Measurements from ENCODE around the gene PWWP2B. TPM values are rescaled to one million over a fixed set of nuclear protein-coding genes. Genes with fewer than 3 reads are reported as not detected.
A peak's percentile ranks its signal among the peaks of the same experiment; 100 is the strongest.

Gene PWWP2B
- total and polyA plus RNA-seq, 2 of the 8 experiments (the other 6 are each of a cell fraction or from before 2014, with no cell fraction given): 5.3 to 10.8 TPM

GRCh38 chr10:132430231-132430743 lies 33.3 kb downstream of the PWWP2B start:
- no peak overlapping the region for H3K9ac ChIP-seq (replicated peaks in 1 of 4; ENCODE audit: extremely low read depth in 1 of 4, low read depth in 3 of 4, low read length in 3 of 4)
- TF ChIP-seq RFX5 (IDR thresholded peaks at IDR 0.05; ENCODE audit: borderline replicate concordance, low read depth, low read length) (no peak), NRF1 (IDR thresholded peaks at IDR 0.05; ENCODE audit: low read depth, low read length) (no peak)

More at GRCh38 chr10:132430231-132430743, 33.3 kb downstream of the PWWP2B start:
- Histone ChIP-seq H2AK5ac (ENCODE audit: low read depth, low read length) (peak overlapping the region; percentile 68; the same call in 1 of the 2 replicates), H3K4me1 (replicated peaks in 1 of 4; ENCODE audit: control insufficient read depth in 3 of 4, insufficient read depth in 4 of 4, low read length in 3 of 4) (peaks cover 0 to 11% (median 1%) of the 10 kb centered on the region in 4 experiments; a peak in 4 of 7 replicates), H4K20me1 (replicated peaks in 1 of 2; ENCODE audit: control insufficient read depth in 1 of 2, insufficient read depth in 2 of 2, low read length in 2 of 2) (peaks cover 0 to 13% of the 10 kb centered on the region in 2 experiments), H2BK15ac (ENCODE audit: low read length) (peak overlapping the region; percentile 66; the same call in 1 of the 2 replicates), H3K9me3 (ENCODE audit: insufficient read depth in 2 of 2, low read depth in 1 of 2, low read length in 1 of 2) (peaks cover 0 to 3% of the 10 kb centered on the region in 2 experiments; a peak in 1 of 4 replicates), H3K14ac (ENCODE audit: insufficient read length) (no peak overlapping the region), H3K4me2 (ENCODE audit: insufficient read depth in 1 of 2, low read depth in 2 of 2, low read length in 2 of 2) (no peak overlapping the region), H3K79me2 (ENCODE audit: control insufficient read depth in 1 of 2, insufficient read depth in 2 of 2, low read length in 2 of 2) (no peaks in the 10 kb centered on the region), H2AFZ (ENCODE audit: low read length) (no peak overlapping the region), H3K23ac (ENCODE audit: insufficient read length) (no peak overlapping the region), H3K4me3 (ENCODE audit: extremely low read depth in 1 of 4, insufficient read depth in 2 of 4, low read depth in 3 of 4, low read length in 4 of 4) (no peak overlapping the region), H3K56ac (replicated peaks; ENCODE audit: insufficient read length, low read depth, low read length) (no peak overlapping the region), H3K23me2 (ENCODE audit: low read depth, low read length) (peaks cover 11% of the 10 kb centered on the region; the same call in 1 of the 2 replicates), H3K27me3 (replicated peaks in 1 of 4; ENCODE audit: control insufficient read depth in 3 of 4, extremely low read depth in 1 of 4, insufficient read depth in 3 of 4, low read length in 3 of 4) (no peaks in the 10 kb centered on the region), H2BK120ac (replicated peaks; ENCODE audit: low read depth, low read length) (peak overlapping the region; percentile 39), H3K79me1 (ENCODE audit: low read depth, low read length) (0 out of 2 replicates have a peak, but pooled peaks cover 5% of the 10 kb centered on the region), H3K36me3 (ENCODE audit: control insufficient read depth in 2 of 4, insufficient read depth in 4 of 4, low read length in 3 of 4) (no peaks in the 10 kb centered on the region; a peak in 1 of 8 replicates), H2BK20ac (ENCODE audit: low read length) (peak overlapping the region; percentile 62), H3K27ac (ENCODE audit: low read depth, low read length) (no peak overlapping the region; the same call in 1 of the 2 replicates), H2BK5ac (ENCODE audit: low read depth, low read length) (peak overlapping the region; percentile 81; the same call in 1 of the 2 replicates), H3K18ac (ENCODE audit: extremely low read depth, low read length) (peak overlapping the region; percentile 24; the same call in 1 of the 2 replicates), H3K4ac (replicated peaks; ENCODE audit: insufficient read length, low read depth, low read length) (peak overlapping the region; percentile 12), H4K8ac (ENCODE audit: extremely low read depth, insufficient read depth, low read length) (no peak overlapping the region; the same call in 1 of the 2 replicates), H4K91ac (replicated peaks; ENCODE audit: insufficient read length, low read length) (peak overlapping the region; percentile 90), H2BK12ac (ENCODE audit: low read depth, low read length) (peak overlapping the region; percentile 6; the same call in 1 of the 2 replicates), H4K5ac (ENCODE audit: insufficient read length, low read depth, low read length) (no peak overlapping the region)
- WGBS, 2 experiments (ENCODE audit: extremely low coverage in 1 of 2, insufficient coverage in 1 of 2, insufficient read length in 1 of 2, insufficient replicate concordance in 2 of 2, low coverage in 1 of 2, low lambda C conversion rate in 2 of 2, missing lambda C conversion rate in 1 of 2): 90% methylated on average over 8 of the region's 8 CpGs; no CpG with 5 or more reads in 1 of the 2 experiments
- no peak for DNase-seq (ENCODE audit: low read depth in 1 of 2, low spot score in 2 of 2)
- ChIA-PET CTCF (ENCODE audit: partially characterized antibody) (interaction anchor here (0.6 to 1.4 kb wide), 2 partner anchors 70 to 79 kb away, joined by 3 to 5 read pairs; no protein-coding TSS in a partner anchor), POLR2A (ENCODE audit: partially characterized antibody) (interaction anchor here (0.9 to 1.7 kb wide), 4 partner anchors 10 to 18 kb away, joined by 3 to 5 read pairs (median 4); no protein-coding TSS in a partner anchor)
- FAIRE-seq: no peak

All from H1 (cell line).